ENCODE results near the gene POU2F1.
"Not testable (repeated sequence)": the region's sequence is repeated elsewhere in the genome, so short reads cannot be mapped to it uniquely, and the experiment has no call there.

The POU2F1 gene

DNA sequence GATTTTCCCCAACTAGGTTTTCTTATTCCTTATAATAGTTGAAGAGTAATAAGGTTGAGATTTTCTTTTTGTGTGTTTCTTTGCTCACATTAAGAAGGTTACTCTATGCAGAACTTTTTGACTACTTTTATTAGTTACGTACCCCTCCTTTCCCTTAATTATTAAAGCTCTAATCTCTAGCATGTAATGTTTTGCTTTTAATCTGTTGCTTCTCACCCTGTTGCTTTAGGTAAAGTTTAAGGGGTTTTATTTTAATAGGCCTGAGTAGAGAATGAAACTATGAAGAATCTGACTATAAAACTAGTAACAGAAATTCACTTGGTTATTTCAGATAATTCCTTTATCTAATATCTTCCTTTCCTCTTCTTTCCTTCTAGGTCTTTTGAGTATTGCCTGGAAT, 53.4 kb downstream of the POU2F1 start:
- no peak for DNase-seq

DNA sequence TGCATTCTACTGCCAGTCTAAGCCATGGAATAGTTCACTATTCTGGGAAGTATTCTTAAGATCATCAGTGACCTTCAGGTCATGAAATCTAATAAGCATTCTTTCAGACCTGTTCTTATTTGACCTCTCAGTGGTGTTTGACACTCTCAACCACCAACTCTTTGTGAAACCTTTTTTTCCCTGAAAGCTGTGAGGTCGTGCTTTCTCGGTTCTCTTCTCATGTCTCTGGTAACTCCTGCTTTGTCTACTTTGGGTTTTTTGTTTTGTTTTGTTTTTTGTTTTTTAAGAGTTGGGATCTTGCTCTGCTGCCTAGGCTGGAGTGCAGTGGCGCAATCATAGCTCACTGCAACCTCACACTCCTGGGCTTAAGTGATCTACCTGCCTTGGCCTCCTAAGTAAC, 56.3 kb downstream of the POU2F1 start:
- no peak for DNase-seq

- DNase-seq, result no peak
These were observed 57.8 kb downstream of the POU2F1 start for GRCh38 chr1:167278497-167278896.

DNA sequence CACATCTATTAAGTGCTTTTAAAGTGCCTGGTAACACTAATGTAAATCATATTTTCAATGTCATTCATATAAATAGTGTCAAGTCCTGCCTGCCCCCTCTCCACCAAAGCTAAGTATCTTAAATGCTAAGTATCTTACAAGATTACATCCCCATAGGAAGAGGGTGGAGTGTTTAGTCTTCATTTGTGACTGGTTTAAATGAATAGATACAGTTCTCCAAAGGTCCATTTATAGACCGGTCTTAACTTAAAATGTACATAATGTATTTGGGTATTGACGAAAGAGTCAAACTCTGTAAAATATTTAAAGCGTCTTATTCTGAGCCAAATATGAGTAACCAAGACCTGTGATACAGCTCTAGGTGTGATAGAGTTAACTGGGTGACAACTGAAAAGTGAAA, 60.2 kb downstream of the POU2F1 start:
- no peak for DNase-seq

DNA sequence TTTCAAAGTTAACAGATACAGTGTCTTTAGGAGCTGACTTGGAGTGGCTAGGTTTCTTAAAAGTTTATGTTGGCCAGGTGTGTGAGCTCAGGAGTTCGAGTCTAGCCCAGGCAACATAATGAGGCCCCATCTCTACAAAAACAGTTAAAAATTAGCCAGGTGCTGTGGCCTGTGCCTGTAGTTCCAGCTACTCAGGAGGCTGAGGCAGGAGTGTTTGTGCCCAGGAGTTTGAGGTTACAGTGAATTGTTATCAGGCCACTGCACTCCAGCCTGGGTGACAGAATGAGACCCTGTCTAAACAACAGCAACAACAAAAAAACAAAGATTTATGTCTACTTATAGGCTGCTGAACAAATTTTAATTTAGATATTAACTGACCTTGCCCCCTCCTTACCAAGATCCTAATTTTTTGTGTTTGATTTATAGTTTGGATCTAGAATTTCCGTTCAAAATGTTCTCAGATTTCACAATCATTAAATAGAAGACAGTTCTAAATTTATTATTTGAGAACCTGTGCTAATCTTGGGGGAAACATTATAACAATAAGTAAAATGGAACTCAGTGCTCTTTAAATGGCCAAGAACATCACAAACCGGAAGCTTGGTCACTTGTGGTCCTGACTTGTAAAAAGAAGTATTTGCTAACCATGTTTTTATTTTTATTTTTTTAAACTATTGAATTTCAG, 67.8 kb downstream of the POU2F1 start:
- no peak for DNase-seq

DNA sequence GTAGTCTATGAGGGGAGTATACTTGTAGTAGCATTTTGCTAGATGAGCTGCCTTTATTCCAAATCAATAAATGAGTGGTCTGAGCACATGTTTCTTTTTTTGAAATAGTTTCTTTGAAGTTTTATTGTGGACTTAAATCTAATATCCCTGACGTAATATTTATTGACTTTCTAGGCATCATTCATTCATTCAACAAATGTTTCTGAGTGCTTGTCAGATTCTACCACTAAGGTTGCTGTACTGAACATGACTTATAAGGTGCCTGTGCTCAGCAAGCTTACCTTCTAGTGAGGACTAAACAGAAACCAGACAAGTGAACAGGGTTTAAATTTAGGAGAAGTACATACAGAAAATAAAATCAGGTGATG, 68.4 kb downstream of the POU2F1 start:
- no peak for DNase-seq

DNA sequence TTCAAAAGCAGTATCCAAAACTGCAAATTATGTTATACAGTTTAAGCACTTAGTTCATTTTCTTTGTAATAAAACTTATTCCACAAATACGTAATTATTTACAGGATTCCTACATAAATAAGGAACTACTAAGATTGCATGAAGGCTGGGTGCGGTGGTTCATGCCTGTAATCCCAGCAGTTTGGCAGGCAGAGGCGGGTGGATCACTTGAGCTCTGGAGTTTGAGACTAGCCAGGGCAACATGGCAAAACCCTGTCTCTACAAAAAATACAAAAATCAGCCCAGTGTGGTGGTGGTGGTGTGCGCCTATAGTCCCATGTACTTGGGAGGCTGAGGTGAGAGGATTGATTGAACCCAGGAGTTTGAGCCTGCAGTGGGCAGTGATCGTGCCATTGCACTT, 69.3 kb downstream of the POU2F1 start:
- DNase-seq, result no peak

DNA sequence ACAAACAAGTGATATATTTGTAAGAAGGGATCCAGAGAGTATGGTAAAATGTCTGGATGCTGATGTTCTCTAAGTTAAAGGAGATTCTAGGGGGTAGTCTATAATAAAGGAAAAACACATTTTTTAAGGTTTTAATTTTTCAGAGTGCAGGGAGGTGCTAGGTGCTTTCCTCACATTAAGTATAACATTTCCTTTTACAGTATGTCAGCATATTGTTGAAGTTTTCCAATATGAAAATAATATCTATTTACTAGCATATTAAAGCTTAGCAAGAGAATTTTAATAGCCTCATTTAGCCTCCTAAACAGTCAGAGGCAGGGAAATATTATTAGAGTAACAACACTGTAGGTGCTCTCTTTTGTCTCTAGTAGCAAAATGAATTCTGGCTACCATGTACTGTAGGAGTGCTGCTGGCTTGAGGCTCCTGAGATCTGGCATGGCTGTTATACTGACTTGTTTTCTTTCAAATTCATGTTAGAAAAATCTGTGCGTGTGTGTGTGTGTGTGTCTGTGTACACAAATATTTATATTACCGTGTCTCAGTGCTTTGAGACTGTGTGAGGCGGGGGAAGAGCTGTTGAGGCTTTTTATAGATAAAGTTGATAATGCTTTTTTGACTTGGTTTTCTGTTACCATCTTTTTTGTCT, 71.0 kb downstream of the POU2F1 start:
- no peak for DNase-seq

GRCh38 chr1:167292216-167292615, 71.5 kb downstream of the POU2F1 start:
- no peak for DNase-seq

DNA sequence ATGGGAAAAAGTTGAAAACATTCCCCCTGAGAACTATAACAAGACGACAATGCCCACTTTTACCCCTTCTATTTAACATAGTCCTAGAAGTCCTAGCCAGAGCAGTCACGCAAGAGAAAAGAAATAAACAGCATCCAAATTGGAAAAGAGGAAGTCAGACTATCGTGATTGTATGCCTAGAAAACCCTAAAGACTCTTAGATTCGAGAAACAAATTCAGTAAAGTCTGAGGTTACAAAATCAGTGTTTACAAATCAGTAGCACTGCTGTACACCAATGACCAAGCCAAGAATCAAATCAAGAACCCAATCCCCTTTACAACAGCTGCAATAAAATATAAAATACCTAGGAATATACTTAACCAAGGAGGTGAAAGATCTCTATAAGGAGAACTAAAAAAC, 72.4 kb downstream of the POU2F1 start:
- no peak for DNase-seq

DNA sequence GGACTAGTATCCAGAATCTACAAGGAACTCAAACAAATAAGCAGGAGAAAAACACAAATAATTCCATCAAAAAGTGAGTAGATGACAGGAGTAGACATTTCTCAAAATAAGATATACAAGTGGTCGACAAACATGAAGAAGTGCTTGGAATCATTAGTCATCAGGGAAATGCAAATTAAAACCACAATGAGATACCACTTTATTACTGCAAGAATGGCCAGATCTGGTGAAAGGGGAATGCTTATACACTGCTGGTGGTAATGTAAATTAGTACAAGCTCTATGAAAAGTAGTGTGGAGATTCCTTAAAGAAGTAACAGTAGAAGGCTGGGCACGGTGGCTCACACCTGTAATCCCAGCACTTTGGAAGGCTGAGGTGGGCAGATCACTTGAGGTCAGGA, 73.8 kb downstream of the POU2F1 start:
- DNase-seq, result no peak

GRCh38 chr1:167297222-167298214, 76.8 kb downstream of the POU2F1 start:
- no peak for DNase-seq

GRCh38 chr1:167298325-167298724, 77.6 kb downstream of the POU2F1 start:
- DNase-seq, result no peak

DNA sequence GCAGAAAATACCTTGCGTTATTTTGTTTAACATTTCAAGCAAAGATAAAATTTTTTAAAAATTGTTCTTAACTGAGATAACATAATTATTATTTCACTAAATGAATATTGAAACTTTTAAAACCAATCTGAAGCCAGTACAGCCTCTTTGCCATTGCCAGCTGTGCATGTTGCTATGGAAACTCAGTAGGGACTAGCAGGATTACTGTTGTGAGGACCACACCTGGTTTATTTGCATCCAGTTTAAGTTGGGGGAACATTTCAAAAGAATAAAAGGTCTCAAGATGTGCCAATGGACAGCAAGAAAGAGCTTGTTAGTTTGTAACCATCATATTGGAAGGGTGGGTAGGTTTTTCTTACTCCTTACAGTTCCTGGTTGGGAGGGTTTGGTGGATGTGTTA, 80.7 kb downstream of the POU2F1 start:
- DNase-seq, result no peak

DNA sequence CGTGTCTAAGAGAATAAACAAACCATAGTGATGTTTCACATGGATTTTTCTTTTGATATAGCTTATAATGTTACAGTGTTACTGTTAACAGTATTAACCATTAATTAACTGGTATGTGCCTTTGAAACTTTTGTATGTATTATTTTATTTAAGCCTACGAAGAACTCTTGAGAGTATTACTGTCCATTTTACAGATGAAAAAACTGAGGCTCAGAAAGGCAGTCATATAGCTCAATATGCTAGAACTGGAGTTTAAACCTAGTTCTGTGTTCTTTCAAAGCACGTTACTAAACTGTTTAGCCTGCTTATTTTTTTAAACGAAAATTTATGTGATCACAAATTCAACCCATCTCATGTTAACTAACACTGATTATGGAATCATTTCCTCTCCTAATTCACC, 83.5 kb downstream of the POU2F1 start:
- DNase-seq, result no peak

- no peak for DNase-seq
These were observed 84.5 kb downstream of the POU2F1 start for GRCh38 chr1:167305059-167305705.

GRCh38 chr1:167305706-167306277, 85.1 kb downstream of the POU2F1 start:
- no peak for DNase-seq

DNA sequence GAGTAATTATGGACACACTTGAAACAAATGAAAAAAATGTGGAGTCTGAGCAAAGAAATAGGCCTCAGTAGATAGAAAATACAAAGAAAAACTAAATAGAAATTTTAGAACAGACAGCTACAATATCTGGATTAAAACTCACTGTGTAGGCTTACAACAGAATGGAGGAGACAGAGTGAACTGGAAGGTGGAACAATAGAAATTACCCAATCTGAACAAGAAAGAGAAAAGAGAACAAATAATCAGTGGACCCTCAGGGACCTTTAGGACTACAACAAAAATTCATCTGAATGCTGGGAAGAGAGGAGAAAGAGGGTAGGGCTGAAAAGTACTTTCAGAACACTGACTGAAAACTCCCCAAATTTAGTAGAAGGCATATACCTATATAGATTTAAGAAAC, 90.0 kb downstream of the POU2F1 start:
- DNase-seq, result no peak

DNA sequence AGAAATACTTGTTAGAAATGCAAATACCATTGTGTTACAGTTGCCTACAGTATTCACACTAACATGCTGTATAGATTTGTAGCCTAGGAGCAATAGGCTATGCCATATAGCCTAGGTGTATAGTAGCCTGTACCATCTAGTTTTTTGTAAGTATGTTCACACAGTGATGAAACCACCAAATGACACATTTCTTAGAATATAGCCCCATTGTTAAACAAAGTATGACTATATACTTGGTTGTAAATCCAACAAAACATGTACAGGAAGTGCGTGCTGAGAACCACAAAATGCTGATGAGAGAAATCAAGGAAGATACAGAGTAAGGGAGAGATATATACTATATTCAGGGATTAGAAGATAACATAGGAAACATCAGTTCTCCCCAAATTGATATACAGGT, 92.2 kb downstream of the POU2F1 start:
- no peak for DNase-seq

DNA sequence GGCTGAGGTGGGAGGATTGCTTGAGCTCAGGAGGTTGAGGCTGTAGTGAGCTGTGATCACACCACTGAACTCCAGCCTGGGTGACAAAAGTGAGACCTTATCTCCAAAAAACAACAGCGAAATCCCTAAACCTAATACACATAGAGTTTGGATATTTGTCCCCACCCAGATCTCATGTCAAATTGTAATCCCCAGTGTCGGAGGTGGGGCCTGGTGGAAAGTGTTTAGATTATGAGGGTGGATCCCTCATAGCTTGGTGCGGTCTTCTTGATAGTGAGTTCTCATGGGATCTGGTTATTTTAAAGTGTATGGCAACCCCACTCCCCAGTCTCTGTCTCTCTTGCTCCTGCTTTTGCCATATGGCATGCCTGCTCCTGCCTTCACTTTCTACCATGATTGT, 94.0 kb downstream of the POU2F1 start:
- DNase-seq, result no peak

DNA sequence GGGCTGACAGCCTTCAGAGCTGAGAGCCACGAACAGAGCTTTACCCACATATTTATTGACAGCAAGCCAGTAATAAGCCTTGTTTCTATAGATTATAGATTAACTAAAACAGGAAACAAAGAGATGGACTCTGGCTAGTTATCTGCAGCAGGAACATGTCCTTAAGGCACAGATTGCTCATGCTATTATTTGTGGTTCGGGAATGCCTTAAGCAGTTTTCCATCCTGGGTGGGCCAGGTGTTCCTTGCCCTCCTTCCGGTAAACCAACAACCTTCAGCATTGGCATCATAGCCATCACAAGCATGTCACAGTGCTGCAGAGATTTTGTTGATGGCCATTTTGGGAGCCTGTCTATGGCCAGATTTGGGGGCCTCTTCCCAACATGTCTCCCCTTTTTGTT, 96.8 kb downstream of the POU2F1 start:
- no peak for DNase-seq

DNA sequence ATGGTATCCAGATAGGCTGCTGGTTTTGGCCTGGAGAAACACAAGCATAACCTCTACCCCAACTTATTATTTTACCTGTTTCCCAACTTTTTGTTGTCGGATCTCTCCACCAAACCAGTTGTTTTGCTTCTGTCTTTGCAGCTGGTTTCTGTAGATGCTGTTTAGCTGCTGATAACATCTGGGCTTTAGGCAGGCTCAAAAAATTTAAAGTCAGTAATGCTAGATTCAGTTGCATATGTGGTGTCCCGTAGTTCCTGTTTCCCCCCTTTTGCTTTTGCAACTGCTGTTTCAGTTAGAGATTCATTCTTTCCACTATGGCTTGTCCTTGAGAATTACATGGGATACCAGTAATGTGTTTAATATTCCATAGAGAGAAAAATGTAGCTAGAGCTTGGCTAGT, 98.5 kb downstream of the POU2F1 start:
- DNase-seq, result not testable (repeated sequence)

GRCh38 chr1:167322483-167322882, 101.8 kb downstream of the POU2F1 start:
- DNase-seq, result no peak
